ENCODE data around the gene CDHR1.

GRCh38 chr10:84224411-84225028, 30.2 kb downstream of the CDHR1 start:
- TF ChIP-seq CTCF (IDR thresholded peaks at IDR 0.05) = no peak
- TF ChIP-seq POLR2A (IDR thresholded peaks at IDR 0.05) = no peak

Measured in heart left ventricle (tissue), 13 donors.